GM12892 (cell line): ENCODE results near the gene GOLGA6L2.

Source experiments
- POLR2A ChIP-seq: IDR thresholded peaks from 2 replicates; pipeline ENCODE4 v1.6.1; 2011; ENCODE audit warnings: low read depth, low read length, control low read depth
- POLR2AphosphoS5 ChIP-seq: IDR thresholded peaks from 2 replicates; pipeline ENCODE4 v1.6.1; 2011; ENCODE audit warnings: low read depth, low read length, control low read depth

DNA sequence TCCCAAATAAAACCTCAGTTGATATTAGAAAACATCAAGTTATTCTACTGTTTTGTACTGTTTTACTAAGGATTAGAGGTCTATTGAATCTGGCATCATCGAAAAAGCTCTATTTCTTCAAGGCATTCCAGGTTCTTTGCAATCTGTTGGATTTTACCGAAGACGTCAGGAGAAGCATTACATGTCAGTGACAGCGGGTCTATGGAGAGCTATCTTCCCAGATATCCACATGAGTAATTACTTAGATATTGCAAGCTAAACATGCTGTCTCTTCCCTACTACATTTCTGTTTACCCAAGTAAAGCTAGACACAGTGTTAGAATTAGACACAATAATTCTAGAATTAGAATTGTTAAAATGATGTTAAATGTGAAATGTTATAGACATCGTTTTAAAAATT lies 10.8 kb upstream of the GOLGA6L2 start:
- TF ChIP-seq POLR2AphosphoS5: no peak
- no peak for TF ChIP-seq POLR2A
